GM21737 (cell line): ENCODE measurements around the gene OR51B6.
"Not testable (repeated sequence)": the region's sequence is repeated elsewhere in the genome, so short reads cannot be mapped to it uniquely, and the experiment has no call there.

Source experiments
- ATAC-seq: cut with Tn5 transposase; IDR thresholded peaks from one replicate; pipeline ENCODE4 v1.9.1; 2021; ENCODE audit warnings: mild to moderate bottlenecking, moderate library complexity; ENCODE audit not compliant: unreplicated experiment

The OR51B6 gene

GRCh38 chr11:5363679-5364078 is 12.4 kb downstream of the OR51B6 start:
- no peak for ATAC-seq

GRCh38 chr11:5364214-5364613 is 12.9 kb downstream of the OR51B6 start:
- no peak for ATAC-seq

- not testable (repeated sequence) for ATAC-seq
Measured at GRCh38 chr11:5366365-5366764, 15.1 kb downstream of the OR51B6 start.

- no peak for ATAC-seq
Measured at GRCh38 chr11:5366856-5367255, 15.5 kb downstream of the OR51B6 start.

GRCh38 chr11:5367448-5368074 is 16.3 kb downstream of the OR51B6 start:
- ATAC-seq = no peak

- no peak for ATAC-seq
Measured at GRCh38 chr11:5368502-5369043, 17.3 kb downstream of the OR51B6 start.

- no peak for ATAC-seq
Measured at GRCh38 chr11:5369789-5370188, 18.5 kb downstream of the OR51B6 start.

- ATAC-seq = peak; percentile 80
Measured at GRCh38 chr11:5380740-5381342, 29.5 kb downstream of the OR51B6 start.

GRCh38 chr11:5383576-5383975 is 32.3 kb downstream of the OR51B6 start, which contains the start of gene OR51M1:
Gene OR51M1 (plus strand): TSS chr11:5383812. CDS start chr11:5389399, 5,587 bp downstream.
- ATAC-seq = no peak

- no peak for ATAC-seq
Measured at GRCh38 chr11:5384335-5384734, 33.0 kb downstream of the OR51B6 start.

- ATAC-seq = no peak
Measured at GRCh38 chr11:5390210-5390609, 38.9 kb downstream of the OR51B6 start.

- ATAC-seq = no peak
Measured at GRCh38 chr11:5394091-5394490, 42.8 kb downstream of the OR51B6 start.

GRCh38 chr11:5398936-5399335 is 47.6 kb downstream of the OR51B6 start:
- no peak for ATAC-seq
